ENCODE results near the gene RAB3C.

DNA sequence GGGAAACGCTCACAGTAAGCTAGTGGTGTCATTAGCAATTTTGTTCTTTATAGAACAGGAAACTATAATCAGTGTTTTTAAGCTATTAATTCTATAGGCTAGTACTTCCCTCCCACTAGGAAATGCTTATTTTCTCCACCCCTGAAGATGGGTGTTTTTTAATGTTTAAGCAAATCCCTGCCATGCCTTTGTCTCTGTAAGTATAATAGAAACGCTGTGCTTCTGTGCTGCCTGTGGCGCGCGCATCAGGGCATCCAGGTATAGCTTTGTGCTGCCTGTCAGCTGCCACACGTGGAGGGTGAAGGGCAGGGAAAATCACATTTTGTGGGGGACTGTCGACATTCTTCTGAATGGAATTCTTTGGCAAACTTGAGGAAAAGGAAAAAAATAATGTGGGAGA, 217.5 kb downstream of the RAB3C start:
- TF ChIP-seq, protein P1, sequence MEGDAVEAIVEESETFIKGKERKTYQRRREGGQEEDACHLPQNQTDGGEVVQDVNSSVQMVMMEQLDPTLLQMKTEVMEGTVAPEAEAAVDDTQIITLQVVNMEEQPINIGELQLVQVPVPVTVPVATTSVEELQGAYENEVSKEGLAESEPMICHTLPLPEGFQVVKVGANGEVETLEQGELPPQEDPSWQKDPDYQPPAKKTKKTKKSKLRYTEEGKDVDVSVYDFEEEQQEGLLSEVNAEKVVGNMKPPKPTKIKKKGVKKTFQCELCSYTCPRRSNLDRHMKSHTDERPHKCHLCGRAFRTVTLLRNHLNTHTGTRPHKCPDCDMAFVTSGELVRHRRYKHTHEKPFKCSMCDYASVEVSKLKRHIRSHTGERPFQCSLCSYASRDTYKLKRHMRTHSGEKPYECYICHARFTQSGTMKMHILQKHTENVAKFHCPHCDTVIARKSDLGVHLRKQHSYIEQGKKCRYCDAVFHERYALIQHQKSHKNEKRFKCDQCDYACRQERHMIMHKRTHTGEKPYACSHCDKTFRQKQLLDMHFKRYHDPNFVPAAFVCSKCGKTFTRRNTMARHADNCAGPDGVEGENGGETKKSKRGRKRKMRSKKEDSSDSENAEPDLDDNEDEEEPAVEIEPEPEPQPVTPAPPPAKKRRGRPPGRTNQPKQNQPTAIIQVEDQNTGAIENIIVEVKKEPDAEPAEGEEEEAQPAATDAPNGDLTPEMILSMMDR (conservative IDR thresholded peaks at IDR 0.05 in 1 of 2, IDR thresholded peaks at IDR 0.05 in 1 of 2; ENCODE audit: low read depth in 1 of 2, low read length in 2 of 2), result no peak
- TF ChIP-seq EZH2 (IDR thresholded peaks at IDR 0.05; ENCODE audit: low read length, missing control alignments), result no peak
